ENCODE measurements around the gene PPARD. TPM values are rescaled to one million over a fixed set of nuclear protein-coding genes. Genes with fewer than 3 reads are reported as not detected.
A peak's percentile ranks its signal among the peaks of the same experiment; 100 is the strongest.

Gene PPARD
- total and polyA plus RNA-seq, 2 of the 13 experiments (the other 11 are each of a cell fraction or from before 2014, with no cell fraction given), result 6.1 to 13.3 TPM

DNA sequence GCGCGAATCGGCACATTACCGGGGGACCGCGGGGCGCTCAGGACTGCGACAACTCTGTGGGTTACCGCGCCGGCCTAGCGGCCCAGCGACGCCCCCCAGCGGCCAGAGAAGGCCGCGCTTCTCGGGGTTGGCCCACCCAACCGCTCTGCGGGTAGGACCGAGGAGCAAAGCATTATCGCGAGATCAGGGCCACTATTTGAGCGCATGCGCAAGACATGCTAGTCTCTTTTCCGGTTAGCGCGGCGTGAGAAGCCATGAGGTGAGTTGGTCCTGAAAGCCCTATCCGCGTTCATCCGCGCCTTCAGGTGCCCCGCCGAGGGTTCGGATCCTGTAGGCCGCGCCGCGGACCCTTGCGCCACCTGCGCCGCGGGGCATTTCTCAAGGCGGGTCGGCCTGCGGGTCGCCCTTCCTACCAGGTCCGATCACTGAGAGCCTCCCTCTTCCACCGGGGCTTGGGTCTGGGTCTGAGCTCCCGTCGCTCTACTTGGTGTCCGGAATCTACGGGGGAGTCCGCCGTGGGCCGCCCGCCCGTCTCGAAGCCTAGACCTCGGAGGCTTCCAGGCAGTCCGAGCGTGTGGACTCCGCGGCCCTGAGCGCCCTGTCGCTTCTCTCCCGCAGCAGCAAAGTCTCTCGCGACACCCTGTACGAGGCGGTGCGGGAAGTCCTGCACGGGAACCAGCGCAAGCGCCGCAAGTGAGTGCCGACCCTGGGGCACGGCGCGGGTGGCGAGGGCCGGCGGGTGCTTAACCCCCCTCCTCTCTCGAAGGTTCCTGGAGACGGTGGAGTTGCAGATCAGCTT is 126.0 kb downstream of the PPARD start, which contains the start of gene RPL10A (continued):
- TF ChIP-seq SNAPC2 (CRISPR knock-in tag; IDR thresholded peaks at IDR 0.05) (peak; percentile 95; the same call in 1 of the 2 replicates), SCMH1 (CRISPR knock-in tag; IDR thresholded peaks at IDR 0.05; ENCODE audit: borderline replicate concordance) (no peak), ZNF121 (CRISPR knock-in tag; IDR thresholded peaks at IDR 0.05) (peak; percentile 54), DDIT3 (CRISPR knock-in tag; IDR thresholded peaks at IDR 0.05) (peak; percentile 81; the same call in 1 of the 2 replicates), TFAP4 (IDR thresholded peaks at IDR 0.05; ENCODE audit: borderline replicate concordance, low read depth) (no peak), ZNF839 (CRISPR knock-in tag; IDR thresholded peaks at IDR 0.05; ENCODE audit: borderline replicate concordance) (no peak), ZNF672 (CRISPR knock-in tag; IDR thresholded peaks at IDR 0.05) (no peak), ZNF816 (CRISPR knock-in tag; IDR thresholded peaks at IDR 0.05; ENCODE audit: borderline replicate concordance) (peak; percentile 53; the same call in 1 of the 2 replicates), ZFP36L2 (CRISPR knock-in tag; IDR thresholded peaks at IDR 0.05) (peak; percentile 61; the same call in 1 of the 2 replicates), ZBTB42 (CRISPR knock-in tag; IDR thresholded peaks at IDR 0.05) (peak; percentile 91; the same call in 1 of the 2 replicates), ZNF841 (CRISPR knock-in tag; IDR thresholded peaks at IDR 0.05; ENCODE audit: borderline replicate concordance) (no peak), ZFP1 (CRISPR knock-in tag; IDR thresholded peaks at IDR 0.05) (no peak; the same call in 1 of the 2 replicates), DBP (CRISPR knock-in tag; IDR thresholded peaks at IDR 0.05; ENCODE audit: not compliant biosample characterization) (peak; percentile 50), HOMEZ (CRISPR knock-in tag; IDR thresholded peaks at IDR 0.05; ENCODE audit: low read depth) (peak; percentile 83), ZBTB10 (CRISPR knock-in tag; IDR thresholded peaks at IDR 0.05; ENCODE audit: borderline replicate concordance) (peak; percentile 91; the same call in 1 of the 2 replicates), ZNF737 (CRISPR knock-in tag; IDR thresholded peaks at IDR 0.05; ENCODE audit: borderline replicate concordance) (peak; percentile 82), ZNF740 (CRISPR knock-in tag; IDR thresholded peaks at IDR 0.05) (peak; percentile 82; the same call in 1 of the 2 replicates), ATF7 (IDR thresholded peaks at IDR 0.05) (no peak), ATF7 (CRISPR knock-in tag; IDR thresholded peaks at IDR 0.05) (peak; percentile 54; the same call in 1 of the 2 replicates)
- TF ChIP-seq, protein P1, sequence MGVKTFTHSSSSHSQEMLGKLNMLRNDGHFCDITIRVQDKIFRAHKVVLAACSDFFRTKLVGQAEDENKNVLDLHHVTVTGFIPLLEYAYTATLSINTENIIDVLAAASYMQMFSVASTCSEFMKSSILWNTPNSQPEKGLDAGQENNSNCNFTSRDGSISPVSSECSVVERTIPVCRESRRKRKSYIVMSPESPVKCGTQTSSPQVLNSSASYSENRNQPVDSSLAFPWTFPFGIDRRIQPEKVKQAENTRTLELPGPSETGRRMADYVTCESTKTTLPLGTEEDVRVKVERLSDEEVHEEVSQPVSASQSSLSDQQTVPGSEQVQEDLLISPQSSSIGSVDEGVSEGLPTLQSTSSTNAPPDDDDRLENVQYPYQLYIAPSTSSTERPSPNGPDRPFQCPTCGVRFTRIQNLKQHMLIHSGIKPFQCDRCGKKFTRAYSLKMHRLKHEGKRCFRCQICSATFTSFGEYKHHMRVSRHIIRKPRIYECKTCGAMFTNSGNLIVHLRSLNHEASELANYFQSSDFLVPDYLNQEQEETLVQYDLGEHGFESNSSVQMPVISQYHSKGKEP (CRISPR knock-in tag; IDR thresholded peaks at IDR 0.05), result no peak

Data from HepG2 (cell line).